Keratinocyte (primary cell): ENCODE data around the gene ERF. TPM values are rescaled to one million over a fixed set of nuclear protein-coding genes. Genes with fewer than 3 reads are reported as not detected.

ENCODE experiments used
- DNase-seq: peaks from one replicate; pipeline ENCODE4 v3.0.0-alpha.2; 2011; ENCODE audit warnings: low read depth, missing footprints, low spot score
- FAIRE-seq: peaks from 2 replicates; lab custom pipeline; 2011; peaks lifted over from hg19 to GRCh38; lab: Jason Lieb, UNC
- H2AFZ ChIP-seq: 2 replicates; pipeline ENCODE4 v1.6.0; 2012; ENCODE audit warnings: low read length, control low read depth, inconsistent platforms; ENCODE audit not compliant: control insufficient read depth
- H3K27ac ChIP-seq: 2 replicates; pipeline ENCODE4 v1.5.1; 2011; ENCODE audit warnings: low read length; ENCODE audit not compliant: control insufficient read depth, insufficient read depth
- H3K27me3 ChIP-seq: 3 replicates; pipeline ENCODE4 v1.6.0; 2011; ENCODE audit warnings: low read length; ENCODE audit not compliant: control insufficient read depth, insufficient read depth; ENCODE audit errors: extremely low read depth
- H3K36me3 ChIP-seq, 2 experiments: 2 replicates in 1 of 2; 3 replicates in 1 of 2; pipeline ENCODE4 v1.5.1; 2011; ENCODE audit warnings: low read length in 2 of 2, mild to moderate bottlenecking in 1 of 2; ENCODE audit not compliant: control insufficient read depth in 2 of 2, insufficient read depth in 2 of 2; ENCODE audit errors: extremely low read depth in 1 of 2
- H3K4me1 ChIP-seq: 3 replicates; pipeline ENCODE4 v1.5.1; 2011; ENCODE audit warnings: low read length; ENCODE audit not compliant: control insufficient read depth, insufficient read depth; ENCODE audit errors: extremely low read depth
- H3K4me2 ChIP-seq: 3 replicates; pipeline ENCODE4 v1.6.0; 2011; ENCODE audit warnings: low read depth, low read length; ENCODE audit not compliant: control insufficient read depth, insufficient read depth; ENCODE audit errors: extremely low read depth
- H3K4me3 ChIP-seq, 3 experiments: fragments of 200-600 bp in 1 of 3; sonication (generic) in 1 of 3; 2 replicates in 2 of 3; 3 replicates in 1 of 3; pipeline ENCODE4 v1.5.1; 2011 to 2016; ENCODE audit warnings: low read length in 3 of 3, mild to moderate bottlenecking in 3 of 3, control low read depth in 2 of 3, inconsistent platforms in 1 of 3, low read depth in 1 of 3, mixed read lengths in 1 of 3, mixed run types in 1 of 3, moderate library complexity in 1 of 3; ENCODE audit not compliant: control insufficient read depth in 2 of 3, insufficient read depth in 2 of 3; ENCODE audit errors: extremely low read depth in 1 of 3
- H3K79me2 ChIP-seq: 2 replicates; pipeline ENCODE4 v1.6.0; 2012; ENCODE audit warnings: low read length; ENCODE audit not compliant: control insufficient read depth, insufficient read depth
- H3K9ac ChIP-seq: 3 replicates; pipeline ENCODE4 v1.6.0; 2011; ENCODE audit warnings: low read length; ENCODE audit not compliant: control insufficient read depth, insufficient read depth; ENCODE audit errors: extremely low read depth
- H3K9me1 ChIP-seq: 3 replicates; pipeline ENCODE4 v1.6.0; 2011; ENCODE audit warnings: low read length; ENCODE audit not compliant: control insufficient read depth, insufficient read depth; ENCODE audit errors: extremely low read depth
- H3K9me3 ChIP-seq: 2 replicates; pipeline ENCODE4 v1.5.1; 2012; ENCODE audit warnings: low read depth, low read length; ENCODE audit not compliant: control insufficient read depth
- H4K20me1 ChIP-seq: 3 replicates; pipeline ENCODE4 v1.6.0; 2011; ENCODE audit warnings: low read length; ENCODE audit not compliant: control insufficient read depth, insufficient read depth; ENCODE audit errors: extremely low read depth
- CTCF ChIP-seq, 3 experiments: IDR thresholded peaks in 1 of 3; conservative IDR thresholded peaks in 1 of 3; optimal IDR thresholded peaks in 1 of 3; 2 replicates in 2 of 3; 3 replicates in 1 of 3; pipeline versions ENCODE3 to v1.5.1; 2011; ENCODE audit warnings: low read length in 3 of 3, mild to moderate bottlenecking in 3 of 3, moderate library complexity in 2 of 3, control low read depth in 1 of 3, inconsistent platforms in 1 of 3; ENCODE audit not compliant: insufficient read depth in 2 of 3; ENCODE audit errors: extremely low read depth in 1 of 3
- EZH2 ChIP-seq: IDR thresholded peaks from one replicate; pipeline ENCODE4 v1.6.1; 2012; ENCODE audit warnings: inconsistent platforms, mild to moderate bottlenecking, low read length, moderate library complexity
- dilution Hi-C: fragments of 300-500 bp; cut with MboI; formaldehyde crosslinking; loops from one replicate; pipeline ENCODE4 v1.7.0; 2020; ENCODE audit warnings: low sequenced_read_pairs; ENCODE audit not compliant: extremely low pct_ligation_motif_present
- polyA plus RNA-seq, 5 experiments: library from polyadenylated mRNA; depleted of rRNA in 3 of 5; stranded (reverse) in 3 of 5; stranded (forward) in 1 of 5; unstranded in 1 of 5; fragments of >200 nt; gene quantifications; 1 replicate in 1 of 5; 2 replicates in 3 of 5; 3 replicates in 1 of 5; pipeline versions ENCODE4 v1.2.1 to v1.2.3, GENCODE V29; 2011 to 2012; ENCODE audit warnings: missing spikeins in 2 of 5, low read depth in 1 of 5, low replicate concordance in 1 of 5

ERF gene
- polyA plus RNA-seq, 1 donor (not counting 4 experiments of a cell fraction or from before 2014, with no cell fraction given): 83.5 TPM

GRCh38 chr19:42272989-42273406 is 18.1 kb upstream of the ERF start:
- H3K79me2 ChIP-seq: peaks cover 61% of the 10 kb centered on the region
- FAIRE-seq: no peak

GRCh38 chr19:42272535-42272897 is 17.6 kb upstream of the ERF start:
- Histone ChIP-seq H4K20me1 (no peaks in the 10 kb centered on the region), H3K4me2 (no peak overlapping the region), H3K9ac (no peak overlapping the region), H3K27me3 (no peaks in the 10 kb centered on the region), H2AFZ (no peak overlapping the region), H3K36me3 (peaks cover 21 to 29% of the 10 kb centered on the region in 2 experiments), H3K9me3 (no peaks in the 10 kb centered on the region), H3K4me3 (no peak overlapping the region), H3K4me1 (peaks cover 47% of the 10 kb centered on the region), H3K27ac (no peak overlapping the region), H3K79me2 (peaks cover 61% of the 10 kb centered on the region), H3K9me1 (peaks cover 2% of the 10 kb centered on the region)
- no peak for TF ChIP-seq EZH2
- DNase-seq (no peak), FAIRE-seq (no peak)
- dilution Hi-C loops: no loop called here

More at GRCh38 chr19:42272989-42273406, 18.1 kb upstream of the ERF start:
- Histone ChIP-seq H2AFZ (no peak overlapping the region), H3K9me1 (peaks cover 2% of the 10 kb centered on the region), H3K9ac (no peak overlapping the region), H3K27ac (no peak overlapping the region), H3K9me3 (no peaks in the 10 kb centered on the region), H3K36me3 (peaks cover 21 to 29% of the 10 kb centered on the region in 2 experiments), H3K4me1 (peaks cover 47% of the 10 kb centered on the region), H3K27me3 (no peaks in the 10 kb centered on the region), H4K20me1 (no peaks in the 10 kb centered on the region), H3K4me3 (no peak overlapping the region), H3K4me2 (no peak overlapping the region)
- dilution Hi-C loops: no loop called here
- DNase-seq: no peak
- TF ChIP-seq CTCF (optimal IDR thresholded peaks at IDR 0.05 in 1 of 3, IDR thresholded peaks at IDR 0.05 in 1 of 3, conservative IDR thresholded peaks at IDR 0.05 in 1 of 3; ENCODE audit: extremely low read depth in 1 of 3, insufficient read depth in 2 of 3, low read length in 3 of 3): no peak
- no peak for TF ChIP-seq EZH2
